Measurements from ENCODE around the gene IKZF2. TPM values are rescaled to one million over a fixed set of nuclear protein-coding genes. Genes with fewer than 3 reads are reported as not detected.

The IKZF2 gene
- total RNA-seq, 1 experiment from 2014 or later = 1.6 TPM

DNA sequence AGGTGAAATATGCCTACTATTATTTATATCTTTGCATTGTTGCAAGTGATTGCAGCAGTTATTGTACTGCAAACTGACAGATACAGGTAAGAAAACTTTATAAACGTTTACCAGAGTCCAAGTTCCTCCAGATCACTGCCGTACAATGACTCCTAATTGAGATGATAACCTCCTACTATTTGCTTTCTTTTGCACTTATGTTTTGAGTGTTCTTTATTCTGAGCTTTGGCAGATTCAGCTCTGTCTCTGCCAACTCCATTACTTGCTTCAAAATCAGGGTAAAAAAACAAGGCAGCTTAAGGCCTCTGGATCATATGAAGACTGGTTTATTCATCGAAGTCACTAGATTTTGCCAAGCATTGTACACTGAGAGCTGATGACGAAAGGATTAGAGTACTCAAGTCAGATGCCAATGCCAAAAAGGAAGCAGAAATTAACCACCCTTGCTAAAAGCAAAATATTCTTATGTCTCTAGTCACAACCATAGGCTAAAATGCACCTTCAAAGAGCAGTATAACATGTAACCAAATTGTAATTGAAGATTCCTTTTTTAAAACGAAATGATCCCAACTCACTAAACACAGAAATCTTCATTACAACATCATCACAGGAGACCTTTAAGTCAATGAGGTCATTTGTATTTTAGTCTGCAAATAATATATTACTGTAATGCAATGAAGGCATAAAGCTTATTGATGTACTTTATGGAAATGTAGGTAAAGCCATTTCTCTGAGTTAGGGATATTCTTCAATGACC, 10.5 kb upstream of the IKZF2 start:
- RAD21 ChIA-PET (ENCODE audit: low non-redundant PET in 1 of 2, low total read pairs in 2 of 2, uncharacterized antibody in 2 of 2, unreplicated experiment in 2 of 2) = no interaction called here
- no peak overlapping the region for H3K4me3 ChIP-seq (replicated peaks in 1 of 2; ENCODE audit: low read depth in 1 of 2, low read length in 2 of 2)
- TF ChIP-seq JUND (IDR thresholded peaks at IDR 0.05) = no peak
- TF ChIP-seq ZFX (IDR thresholded peaks at IDR 0.05) = no peak
- TF ChIP-seq, protein P1, sequence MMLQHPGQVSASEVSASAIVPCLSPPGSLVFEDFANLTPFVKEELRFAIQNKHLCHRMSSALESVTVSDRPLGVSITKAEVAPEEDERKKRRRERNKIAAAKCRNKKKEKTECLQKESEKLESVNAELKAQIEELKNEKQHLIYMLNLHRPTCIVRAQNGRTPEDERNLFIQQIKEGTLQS (IDR thresholded peaks at IDR 0.05) = no peak
- no peak for TF ChIP-seq YY1 (IDR thresholded peaks at IDR 0.05; ENCODE audit: extremely low read depth, insufficient replicate concordance, low read depth, low read length)
- TF ChIP-seq EZH2 (IDR thresholded peaks at IDR 0.05) = no peak
- TF ChIP-seq POLR2A (IDR thresholded peaks at IDR 0.05; ENCODE audit: borderline replicate concordance, extremely low read depth, insufficient read depth, insufficient read length) = no peak
- no peak for TF ChIP-seq CBX3 (IDR thresholded peaks at IDR 0.05; ENCODE audit: low read depth)
- TF ChIP-seq EGR1 (IDR thresholded peaks at IDR 0.05; ENCODE audit: low read depth) = no peak
- no peak for TF ChIP-seq CEBPB (IDR thresholded peaks at IDR 0.05; ENCODE audit: low read depth)
- no TSS peak for BruUV-seq (replicated peaks)
- no peak overlapping the region for H3K27ac ChIP-seq (ENCODE audit: low read depth, low read length)
- H3K9me2 ChIP-seq (ENCODE audit: insufficient read depth) = no peaks in the 10 kb centered on the region
- DNase-seq (ENCODE audit: low read depth, low spot score) (no peak), ATAC-seq (no peak)
- CTCF ChIA-PET = no interaction called here
- H3K79me2 ChIP-seq (ENCODE audit: insufficient read depth, low read length) = no peaks in the 10 kb centered on the region
- no peaks in the 10 kb centered on the region for H3K27me3 ChIP-seq (ENCODE audit: insufficient read depth, low read length)
- no peak overlapping the region for H3K9ac ChIP-seq (ENCODE audit: low read length)
- H4K20me1 ChIP-seq (ENCODE audit: insufficient read depth) = no peaks in the 10 kb centered on the region
- no peaks in the 10 kb centered on the region for H3K36me3 ChIP-seq (ENCODE audit: control insufficient read depth in 1 of 2, insufficient read depth in 2 of 2, low read length in 2 of 2)
- POLR2A ChIA-PET = no interaction called here
- H3K4me1 ChIP-seq (ENCODE audit: control insufficient read depth in 1 of 2, insufficient read depth in 2 of 2, low read length in 2 of 2) = no peaks in the 10 kb centered on the region
- H3K4me2 ChIP-seq (ENCODE audit: low read length) = no peak overlapping the region
- intact Hi-C loops (cut with micrococcal nuclease) = no loop called here
- H2AFZ ChIP-seq (ENCODE audit: low read depth, low read length, poor library complexity, severe bottlenecking) = no peak overlapping the region
- no peaks in the 10 kb centered on the region for H3K9me3 ChIP-seq (ENCODE audit: control insufficient read depth in 1 of 2, insufficient read depth in 1 of 2, low read depth in 1 of 2, low read length in 2 of 2)

DNA sequence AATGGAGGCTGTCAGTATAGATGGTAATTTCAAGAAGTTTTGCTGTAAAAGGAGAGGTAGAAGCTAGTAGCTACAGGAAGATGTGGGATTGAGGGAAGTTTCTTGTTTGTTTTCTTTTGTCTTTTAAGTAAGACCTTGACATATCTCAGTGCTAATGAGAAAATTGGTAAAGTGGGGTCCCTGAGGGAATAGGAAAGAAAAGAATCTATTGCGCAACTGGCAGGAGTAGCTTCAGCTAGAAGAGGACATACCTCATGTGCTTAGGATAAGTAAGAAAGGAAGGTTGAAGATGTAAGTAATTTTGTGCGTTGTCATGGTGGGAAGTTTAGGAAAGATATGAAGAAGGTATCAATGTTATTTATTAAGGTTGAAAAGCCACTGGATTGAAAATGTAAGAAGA, 8.4 kb upstream of the IKZF2 start:
- Histone ChIP-seq H3K9me2 (ENCODE audit: insufficient read depth) (no peaks in the 10 kb centered on the region), H3K4me2 (ENCODE audit: low read length) (no peak overlapping the region), H3K27me3 (ENCODE audit: insufficient read depth, low read length) (no peaks in the 10 kb centered on the region), H3K9ac (ENCODE audit: low read length) (no peak overlapping the region), H3K36me3 (ENCODE audit: control insufficient read depth in 1 of 2, insufficient read depth in 2 of 2, low read length in 2 of 2) (no peaks in the 10 kb centered on the region), H4K20me1 (ENCODE audit: insufficient read depth) (no peaks in the 10 kb centered on the region), H2AFZ (ENCODE audit: low read depth, low read length, poor library complexity, severe bottlenecking) (no peak overlapping the region), H3K79me2 (ENCODE audit: insufficient read depth, low read length) (no peaks in the 10 kb centered on the region), H3K9me3 (ENCODE audit: control insufficient read depth in 1 of 2, insufficient read depth in 1 of 2, low read depth in 1 of 2, low read length in 2 of 2) (no peaks in the 10 kb centered on the region), H3K4me1 (ENCODE audit: control insufficient read depth in 1 of 2, insufficient read depth in 2 of 2, low read length in 2 of 2) (no peaks in the 10 kb centered on the region), H3K27ac (ENCODE audit: low read depth, low read length) (no peak overlapping the region), H3K4me3 (replicated peaks in 1 of 2; ENCODE audit: low read depth in 1 of 2, low read length in 2 of 2) (no peak overlapping the region)
- CTCF ChIA-PET = no interaction called here
- DNase-seq (ENCODE audit: low read depth, low spot score) = no peak
- POLR2A ChIA-PET = no interaction called here
- TF ChIP-seq ZFX (IDR thresholded peaks at IDR 0.05) (no peak), SP1 (IDR thresholded peaks at IDR 0.05; ENCODE audit: low read depth) (no peak), SIN3A (IDR thresholded peaks at IDR 0.05; ENCODE audit: low read depth) (no peak)
- intact Hi-C loops (cut with micrococcal nuclease) = no loop called here
- RAD21 ChIA-PET (ENCODE audit: low non-redundant PET in 1 of 2, low total read pairs in 2 of 2, uncharacterized antibody in 2 of 2, unreplicated experiment in 2 of 2) = no interaction called here
- ATAC-seq = no peak
- BruUV-seq (replicated peaks) = no TSS peak
